ENCODE measurements around the gene FUT2.

DNA sequence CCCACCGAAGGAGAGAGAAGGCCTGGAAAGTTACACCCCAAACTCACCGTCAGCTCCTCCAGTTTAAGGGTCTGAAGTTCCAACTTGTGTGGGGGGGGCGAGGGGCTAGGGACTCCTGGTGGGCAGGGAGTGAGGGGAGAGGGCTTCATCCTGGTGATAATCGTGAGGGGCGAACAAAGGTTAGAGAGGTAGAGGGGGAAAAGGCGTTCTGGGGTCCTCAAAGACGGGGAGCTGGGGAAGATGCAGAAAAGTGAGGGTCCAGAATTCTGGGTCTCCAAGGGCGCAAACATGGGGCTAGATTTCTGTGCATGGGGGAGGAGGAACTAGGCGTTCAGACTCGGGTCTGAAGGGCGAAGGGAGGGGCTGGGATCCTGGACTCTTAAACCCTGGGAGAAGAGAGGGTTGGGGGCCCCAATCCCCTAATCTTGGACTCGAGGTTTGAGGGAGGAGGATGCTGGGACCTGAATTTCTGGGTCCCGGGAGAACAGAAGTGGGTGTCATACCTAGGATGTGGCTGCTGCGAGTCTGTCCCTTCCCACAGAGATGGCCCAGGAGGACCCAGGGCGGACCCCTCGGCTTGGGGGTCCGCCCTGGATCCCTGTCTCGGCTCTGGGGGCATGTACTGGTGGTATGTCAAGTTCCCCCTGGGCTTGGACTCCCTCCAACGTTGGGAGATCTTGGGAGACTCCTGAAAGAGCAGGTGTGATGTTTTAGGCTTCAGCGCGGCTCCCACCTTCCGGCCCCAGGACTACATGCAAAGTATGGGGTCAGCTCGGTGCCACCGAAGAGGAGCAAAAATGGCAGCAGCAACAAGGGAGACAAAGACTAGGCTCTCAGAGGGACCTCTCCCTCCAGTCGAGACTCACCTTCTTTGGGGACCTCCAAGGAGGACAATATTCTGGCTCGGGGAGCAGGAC lies 19.2 kb downstream of the FUT2 start:
- TF ChIP-seq EZH2phosphoT487 (IDR thresholded peaks at IDR 0.05; ENCODE audit: insufficient read depth, low read depth), result no peak
- TF ChIP-seq EZH2 (IDR thresholded peaks at IDR 0.05; ENCODE audit: insufficient read depth, poor library complexity, severe bottlenecking), result no peak
